NCI-H446 treated with DMSO at 0.1 percent for 48 hours (cell line): ENCODE measurements around the gene PRR33.
"Not testable (repeated sequence)": the region's sequence is repeated elsewhere in the genome, so short reads cannot be mapped to it uniquely, and the experiment has no call there.

Source experiments
- DNase-seq: peaks from one replicate; lab custom pipeline; 2025; lab: John Stamatoyannopoulos, UW

PRR33 gene

DNA sequence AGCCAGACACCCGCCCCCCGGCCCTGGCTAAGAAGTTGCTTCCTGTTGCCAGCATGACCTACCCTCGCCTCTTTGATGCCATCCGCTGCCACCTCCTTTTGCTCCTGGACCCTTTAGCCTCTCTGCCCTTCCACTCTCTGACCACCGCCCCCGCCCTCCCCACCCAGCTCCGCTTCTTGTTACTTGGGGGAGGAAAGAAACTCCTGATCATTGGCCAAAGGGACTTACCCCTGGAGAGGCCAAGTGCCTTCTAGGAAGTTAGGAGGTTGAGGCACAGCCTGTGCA, at the start of gene PRR33:
Gene PRR33 (minus strand): TSS at position 65 of the 285 bp plus-strand sequence. CDS start 1,311 bp downstream, outside the sequence.
- no peak for DNase-seq

GRCh38 chr11:1939788-1940187, 48.1 kb upstream of the PRR33 start:
- DNase-seq: not testable (repeated sequence)

- no peak for DNase-seq
Observed at GRCh38 chr11:1939006-1939625, 47.4 kb upstream of the PRR33 start.

DNA sequence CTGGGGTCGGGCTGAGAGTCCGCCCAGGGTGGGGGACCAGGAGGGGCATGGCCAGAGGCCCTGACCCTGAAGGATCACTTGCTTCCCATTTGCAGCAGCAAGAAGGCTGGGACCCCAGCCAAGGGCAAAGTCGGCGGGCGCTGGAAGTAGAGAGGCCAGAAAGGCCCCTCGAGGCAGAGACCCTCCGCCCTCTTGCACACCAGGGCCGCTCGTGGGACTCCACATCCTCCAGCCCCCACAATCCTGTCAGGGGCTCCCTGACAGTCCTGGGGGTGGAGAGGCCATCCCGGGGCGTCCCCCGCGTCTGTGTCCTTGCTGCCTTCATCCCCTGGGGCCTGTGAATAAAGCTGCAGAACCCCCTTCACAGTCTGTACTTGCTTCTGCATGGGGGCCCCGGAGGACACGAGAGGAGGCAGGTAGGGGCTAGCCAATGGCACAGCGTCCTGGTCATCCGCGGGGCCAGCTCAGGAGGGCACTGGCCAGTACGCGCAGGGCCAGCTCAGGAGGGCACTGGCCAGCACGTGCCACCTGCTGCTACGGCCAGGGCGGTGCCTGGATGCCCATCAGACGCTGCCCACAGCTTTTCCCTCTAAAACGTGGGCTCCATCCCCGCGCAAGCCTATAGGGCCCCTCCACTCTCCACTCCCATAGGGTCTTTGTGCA, 46.8 kb upstream of the PRR33 start:
- DNase-seq: no peak

- no peak for DNase-seq
Observed at GRCh38 chr11:1937616-1938342, 46.1 kb upstream of the PRR33 start.

DNA sequence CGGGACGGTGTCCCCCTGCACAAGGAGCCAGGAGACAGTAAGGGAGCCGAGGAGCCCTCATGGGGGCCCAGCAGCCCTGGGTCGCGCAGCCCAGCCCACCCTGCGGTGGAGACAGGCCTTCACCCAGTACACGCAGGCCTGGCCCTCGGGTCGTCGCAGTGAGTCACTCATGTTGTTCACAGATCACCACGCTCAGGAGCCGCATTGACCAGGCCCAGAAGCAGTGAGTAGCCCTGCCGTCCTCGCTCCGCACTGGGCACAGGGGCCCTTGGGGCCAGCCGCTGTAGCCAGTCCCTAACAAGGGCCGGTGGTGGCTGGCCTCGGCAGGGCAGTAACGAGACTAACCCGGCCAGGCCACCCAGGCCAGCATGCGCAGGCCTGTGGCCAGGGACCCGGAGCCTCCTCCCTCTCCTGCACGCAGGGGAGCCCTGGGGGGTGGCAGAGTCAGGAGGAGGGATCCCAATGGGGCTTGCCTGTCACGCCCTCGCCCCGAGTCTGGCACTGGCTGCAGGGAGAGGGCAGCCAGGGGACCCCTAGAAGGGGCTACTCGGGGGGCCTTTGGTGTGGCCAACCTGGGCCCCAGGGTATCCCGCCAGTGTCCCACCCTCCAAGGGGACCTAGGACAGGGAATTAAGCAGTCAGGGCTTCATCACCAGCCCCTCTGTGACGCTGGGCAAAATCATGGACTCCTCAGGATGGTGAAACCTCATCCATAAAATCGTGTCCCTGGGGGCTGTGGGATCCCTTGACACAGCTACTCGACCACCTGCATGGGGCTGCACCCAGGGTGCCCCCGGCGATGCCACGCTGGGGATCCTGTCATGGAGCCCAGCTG, 45.3 kb upstream of the PRR33 start:
- DNase-seq: no peak

DNA sequence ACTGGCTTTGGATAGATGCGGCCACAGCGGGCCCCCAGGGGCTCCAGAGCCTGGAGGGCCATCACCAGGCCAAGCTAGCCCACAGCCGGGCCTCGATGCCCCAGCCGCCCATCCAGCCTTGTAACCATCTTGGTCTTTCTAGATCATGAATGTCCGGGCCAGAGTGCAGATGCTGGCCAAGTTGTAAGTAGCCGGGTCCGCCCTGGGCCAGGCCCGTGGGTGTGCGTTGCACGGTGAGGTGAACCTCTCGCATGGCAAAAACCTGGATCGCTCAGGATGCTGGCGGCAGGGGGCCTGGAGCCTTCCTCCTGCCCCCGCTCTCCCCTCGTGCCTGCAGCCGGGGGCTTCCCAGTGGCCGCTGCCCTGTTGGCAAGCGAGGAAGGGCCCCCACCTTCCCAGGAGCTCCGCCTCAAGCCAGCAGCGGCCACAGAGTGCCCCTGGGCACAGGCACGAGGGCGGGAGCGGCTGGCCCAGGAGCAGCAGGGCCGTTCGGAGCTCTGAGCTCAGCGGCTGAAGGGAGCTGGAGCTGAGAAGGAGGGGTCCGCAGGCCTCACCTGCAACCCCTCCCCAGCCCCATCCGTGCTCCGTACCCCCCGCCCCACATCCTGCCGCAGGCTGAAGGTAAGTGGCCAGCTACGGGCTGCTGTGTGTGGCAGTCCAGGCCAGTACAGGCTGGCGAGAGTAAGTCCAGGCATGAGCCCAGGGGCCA, 44.5 kb upstream of the PRR33 start:
- no peak for DNase-seq

DNA sequence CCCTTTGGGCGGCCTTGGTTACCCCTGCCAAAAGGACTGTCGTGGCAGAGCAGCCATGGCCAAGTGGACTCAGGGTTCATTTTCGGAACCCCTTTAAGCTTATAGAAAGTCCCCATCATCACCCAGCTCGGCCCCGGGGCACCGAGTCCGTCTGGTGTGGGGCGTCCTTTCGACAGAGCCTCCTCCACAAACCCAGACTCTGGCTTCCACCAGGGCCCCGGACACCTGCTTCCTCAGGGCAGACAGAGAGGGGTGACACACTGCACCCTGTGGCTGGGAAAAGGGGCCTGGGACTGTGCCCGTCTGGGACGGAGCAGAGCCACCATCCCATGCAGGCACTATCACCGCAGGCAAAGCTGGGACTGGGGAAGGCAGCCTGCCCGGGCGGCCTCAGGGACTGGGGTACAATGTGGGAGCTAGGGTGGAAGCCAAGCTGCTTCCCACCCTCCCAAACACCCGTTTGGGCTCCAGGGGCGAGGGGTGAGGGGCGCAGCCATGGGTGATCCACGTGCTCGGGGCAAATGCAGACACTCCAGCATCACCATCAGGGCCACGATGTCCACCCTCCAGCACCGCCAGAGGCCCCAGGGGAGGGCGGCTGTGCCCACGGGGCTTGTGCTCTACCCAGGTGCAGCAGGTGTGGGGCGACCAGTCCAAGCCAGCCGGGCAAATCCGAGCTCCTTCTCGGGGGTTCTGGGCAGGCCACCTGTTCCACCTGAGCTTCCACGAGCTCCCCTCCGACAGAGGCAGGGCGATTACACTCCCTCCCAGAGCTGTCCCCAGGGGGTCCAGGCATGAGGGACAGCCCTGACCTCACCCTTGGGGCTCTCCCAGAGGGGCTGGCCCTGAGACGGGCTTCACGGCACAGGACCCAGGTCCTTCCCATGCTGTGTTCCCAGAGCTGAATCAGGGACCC, 43.7 kb upstream of the PRR33 start:
- no peak for DNase-seq

- DNase-seq: no peak
Observed at GRCh38 chr11:1934335-1935155, 42.9 kb upstream of the PRR33 start.

DNA sequence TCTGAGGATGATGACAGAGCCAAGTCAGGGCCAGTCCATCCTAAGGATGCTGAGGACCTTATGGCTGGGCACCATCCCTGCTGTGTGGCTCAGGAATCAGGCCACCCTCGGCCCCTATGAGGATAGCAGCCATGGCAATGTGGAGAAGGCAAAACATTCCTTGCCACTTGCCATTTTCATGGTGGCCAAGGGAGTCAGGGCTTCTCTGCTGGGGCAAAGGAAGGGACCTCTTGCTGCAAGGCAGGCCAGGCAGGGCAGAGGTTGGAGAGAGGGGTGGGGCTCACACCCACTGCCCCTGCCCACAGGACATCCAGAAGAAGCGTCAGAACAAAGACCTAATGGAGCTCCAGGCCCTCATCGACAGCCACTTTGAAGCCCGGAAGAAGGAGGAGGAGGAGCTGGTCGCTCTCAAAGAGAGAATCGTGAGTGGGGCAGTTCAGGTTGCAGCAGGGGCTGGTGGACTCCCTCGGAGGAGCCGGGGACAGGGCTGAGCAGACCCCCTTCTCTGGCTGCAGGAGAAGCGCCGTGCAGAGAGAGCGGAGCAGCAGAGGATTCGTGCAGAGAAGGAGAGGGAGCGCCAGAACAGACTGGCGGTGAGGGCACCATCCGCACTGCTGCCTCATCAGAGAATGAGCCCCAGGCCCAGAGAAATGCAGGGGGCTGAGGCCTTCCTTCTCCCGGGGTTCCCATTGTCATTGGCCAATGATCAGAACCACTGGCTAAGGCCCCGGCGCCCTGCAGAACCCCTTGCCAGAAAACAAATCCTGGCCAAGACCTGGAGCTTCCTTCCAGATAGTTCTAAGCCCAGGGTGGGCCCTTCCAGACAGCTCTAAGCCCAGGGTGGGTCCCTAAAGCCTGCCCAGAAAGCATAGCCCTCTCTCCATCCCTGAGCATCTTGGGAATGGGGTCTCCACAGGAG, 42.0 kb upstream of the PRR33 start:
- DNase-seq: no peak

GRCh38 chr11:1932681-1933080, 41.0 kb upstream of the PRR33 start:
- DNase-seq: no peak

- no peak for DNase-seq
Observed at GRCh38 chr11:1932105-1932480, 40.4 kb upstream of the PRR33 start.

DNA sequence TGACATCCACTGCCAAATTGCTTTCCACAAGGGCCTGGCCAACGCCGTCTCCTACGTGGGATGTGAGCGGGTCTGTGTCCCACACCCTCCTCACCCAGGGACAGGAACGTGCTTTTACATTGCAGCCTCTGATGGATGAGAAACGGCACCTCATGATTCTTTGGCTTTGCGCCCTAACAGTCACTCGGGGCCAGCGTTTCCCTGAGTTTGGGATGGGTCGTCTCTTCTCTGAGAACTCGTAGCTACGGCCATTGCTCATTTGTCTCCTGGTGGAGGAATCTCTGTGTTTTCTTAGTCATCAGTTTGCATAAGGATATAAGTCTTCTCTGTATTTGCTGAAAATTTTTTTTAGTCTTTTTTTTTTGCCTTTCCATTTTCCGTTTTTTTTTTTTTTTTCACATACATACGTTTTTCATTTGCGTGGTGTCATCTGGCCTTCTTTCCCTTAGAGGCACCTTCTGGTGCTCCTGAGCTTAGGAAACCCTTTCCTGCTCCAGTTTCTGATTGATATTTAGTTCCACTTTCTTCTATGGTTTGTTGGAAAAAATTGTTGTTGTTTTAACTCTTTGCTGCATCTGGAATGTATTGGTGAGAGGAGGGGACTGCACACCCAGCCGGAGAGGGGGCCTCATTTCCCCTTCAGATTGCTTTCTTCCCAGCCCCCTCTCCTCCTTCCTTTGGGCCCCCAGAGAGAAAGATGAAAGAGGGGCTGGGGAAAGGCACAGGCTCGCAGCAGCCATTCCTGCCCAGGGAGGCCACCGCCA, 39.8 kb upstream of the PRR33 start:
- DNase-seq: no peak

DNA sequence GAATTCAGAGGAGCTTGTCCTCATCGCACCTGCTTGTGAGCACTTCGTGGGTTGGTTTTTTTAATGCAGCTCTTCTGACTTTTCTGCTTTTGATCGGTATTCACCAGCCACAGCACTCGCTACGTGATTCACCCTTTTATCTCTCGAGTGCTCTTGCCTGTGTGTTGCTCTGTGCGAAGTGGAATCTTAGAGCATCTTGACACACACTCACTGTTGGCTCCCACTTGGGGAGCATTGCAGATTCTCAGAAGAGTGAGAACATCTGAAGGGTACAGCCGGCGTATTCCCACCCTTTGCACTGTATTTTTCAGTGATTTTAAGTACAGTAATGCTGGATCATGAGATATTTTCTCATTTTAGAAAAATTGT, 38.8 kb upstream of the PRR33 start:
- no peak for DNase-seq

DNA sequence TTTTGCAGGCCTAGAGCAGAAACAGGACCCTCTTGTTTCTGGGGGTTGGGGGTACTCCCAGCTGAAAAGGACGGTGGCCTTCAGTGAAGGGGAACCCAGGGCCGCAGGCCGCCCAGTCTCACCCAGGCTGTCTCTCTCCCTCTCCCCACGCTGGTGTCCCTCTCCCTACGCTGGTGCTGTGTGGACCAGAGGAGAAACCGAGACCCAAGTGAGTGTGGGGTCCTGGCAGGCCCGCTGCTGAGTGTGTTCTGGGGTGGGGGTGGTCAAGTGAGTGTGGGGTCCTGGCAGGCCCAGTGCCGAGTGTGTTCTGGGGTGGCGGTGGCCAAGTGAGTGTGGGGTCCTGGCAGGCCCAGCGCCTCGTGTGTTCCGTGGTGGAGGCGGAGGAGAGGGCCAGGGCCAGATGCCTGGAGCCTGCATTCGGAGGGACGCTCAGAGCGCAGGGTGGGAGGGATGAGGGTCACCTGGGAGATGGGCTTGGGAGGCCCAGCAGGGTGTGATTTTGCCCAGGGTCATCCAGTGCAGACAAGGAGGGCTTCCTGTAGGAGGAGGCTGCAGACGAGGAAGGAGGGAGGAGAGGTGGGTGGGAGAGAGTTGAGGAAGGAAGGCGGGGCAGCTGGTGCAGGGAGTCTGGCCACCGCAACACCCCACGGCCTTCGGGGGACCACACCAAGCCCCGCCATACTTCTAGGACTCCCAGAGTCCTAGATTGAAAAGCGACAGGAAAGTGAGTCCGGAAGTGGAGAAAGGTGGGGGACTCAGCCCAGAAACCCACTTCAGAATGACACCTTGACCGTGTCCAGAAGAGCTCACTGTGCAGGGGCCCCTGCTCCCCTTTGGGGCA, 38.1 kb upstream of the PRR33 start:
- no peak for DNase-seq

- DNase-seq: no peak
Observed at GRCh38 chr11:1928891-1929541, 37.3 kb upstream of the PRR33 start.

- DNase-seq: no peak
Observed at GRCh38 chr11:1928470-1928890, 36.8 kb upstream of the PRR33 start.
